Mesendoderm (in vitro differentiated cells): ENCODE measurements around the gene OLFML1.

Experiments used
- DNase-seq: peaks from one replicate; pipeline ENCODE4 v3.0.0; 2013
- H2AK5ac ChIP-seq: 2 replicates; pipeline ENCODE4 v1.6.1; 2013; ENCODE audit warnings: low read length, inconsistent platforms
- H2BK120ac ChIP-seq: 2 replicates; pipeline ENCODE4 v1.6.1; 2013; ENCODE audit warnings: low read depth, mild to moderate bottlenecking, low read length, moderate library complexity, mixed read lengths
- H2BK15ac ChIP-seq: replicated peaks from 2 replicates; pipeline ENCODE4 v1.6.1; 2013; ENCODE audit warnings: low read depth, mild to moderate bottlenecking, moderate library complexity
- H2BK5ac ChIP-seq: 2 replicates; pipeline ENCODE4 v1.6.1; 2013; ENCODE audit warnings: low read length, inconsistent platforms
- H3K18ac ChIP-seq: 2 replicates; pipeline ENCODE4 v1.6.1; 2013; ENCODE audit warnings: mild to moderate bottlenecking, low read length, mixed read lengths
- H3K23ac ChIP-seq: one replicate; pipeline ENCODE4 v1.6.1; 2013; ENCODE audit warnings: low read length
- H3K27ac ChIP-seq: 2 replicates; pipeline ENCODE4 v1.5.1; 2013; ENCODE audit warnings: low read depth, mild to moderate bottlenecking, inconsistent platforms, low read length, moderate library complexity
- H3K27me3 ChIP-seq: 2 replicates; pipeline ENCODE4 v1.6.1; 2013; ENCODE audit warnings: low read length, control low read depth, mild to moderate bottlenecking, inconsistent platforms; ENCODE audit not compliant: insufficient read depth, poor library complexity
- H3K36me3 ChIP-seq: 2 replicates; pipeline ENCODE4 v1.6.1; 2013; ENCODE audit warnings: low read length, inconsistent platforms; ENCODE audit not compliant: control insufficient read depth, insufficient read depth
- H3K4ac ChIP-seq: one replicate; pipeline ENCODE4 v1.6.1; 2013; ENCODE audit warnings: low read depth, mild to moderate bottlenecking, low read length, moderate library complexity
- H3K4me1 ChIP-seq: 2 replicates; pipeline ENCODE4 v1.6.1; 2013; ENCODE audit warnings: low read depth, low read length, inconsistent platforms; ENCODE audit not compliant: control insufficient read depth
- H3K4me2 ChIP-seq: 2 replicates; pipeline ENCODE4 v1.6.1; 2013; ENCODE audit warnings: low read length
- H3K4me3 ChIP-seq: 2 replicates; pipeline ENCODE4 v1.5.1; 2013; ENCODE audit warnings: mild to moderate bottlenecking, low read length
- H3K56ac ChIP-seq: one replicate; pipeline ENCODE4 v1.6.1; 2013; ENCODE audit warnings: low read length
- H3K79me1 ChIP-seq: 2 replicates; pipeline ENCODE4 v1.6.1; 2013; ENCODE audit warnings: low read length, inconsistent platforms
- H3K79me2 ChIP-seq: 2 replicates; pipeline ENCODE4 v1.6.1; 2013; ENCODE audit warnings: mild to moderate bottlenecking, low read length; ENCODE audit not compliant: control insufficient read depth, insufficient read depth
- H3K9ac ChIP-seq: 2 replicates; pipeline ENCODE4 v1.6.1; 2013; ENCODE audit warnings: low read length, inconsistent platforms
- H4K5ac ChIP-seq: one replicate; pipeline ENCODE4 v1.6.1; 2013; ENCODE audit warnings: low read length
- H4K8ac ChIP-seq: one replicate; pipeline ENCODE4 v1.6.1; 2013; ENCODE audit warnings: low read depth, mild to moderate bottlenecking, control low read depth, low read length, moderate library complexity
- WGBS: extraction: QIAGEN DNeasy Blood & Tissue Kit; methylation state at CpG from one replicate; pipeline ENCODE4 v1.1.7; 2013; ENCODE audit warnings: low lambda C conversion rate, missing lambda C conversion rate; ENCODE audit not compliant: insufficient coverage; ENCODE audit errors: extremely low coverage; 5-methylcytosine and 5-hydroxymethylcytosine counted together

OLFML1 gene

DNA sequence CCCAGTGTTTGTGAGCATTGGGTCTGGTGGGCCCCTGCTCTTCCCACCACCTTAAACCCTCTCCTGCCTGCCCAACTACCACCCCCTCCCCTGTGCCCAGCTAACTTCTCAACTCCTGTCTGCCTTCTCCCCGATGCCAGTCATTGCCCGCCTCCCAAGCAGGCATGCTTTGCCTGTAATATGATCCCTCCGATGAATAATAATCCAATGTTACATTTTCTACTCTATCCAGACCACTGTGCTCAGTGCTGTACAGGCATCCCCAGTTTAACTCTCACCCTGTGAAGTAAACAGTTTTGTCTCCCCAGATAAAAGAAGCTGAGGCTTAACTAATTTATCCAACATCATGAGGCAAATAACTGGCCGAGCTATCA lies 35.5 kb upstream of the OLFML1 start:
- Histone ChIP-seq H3K27me3 (no peaks in the 10 kb centered on the region), H2BK15ac (no peak overlapping the region), H3K23ac (no peak overlapping the region), H3K56ac (no peak overlapping the region), H2BK120ac (no peak overlapping the region), H3K27ac (no peak overlapping the region), H2BK5ac (no peak overlapping the region), H3K4me1 (peaks cover 2% of the 10 kb centered on the region), H4K8ac (no peak overlapping the region), H3K4me2 (no peak overlapping the region), H3K36me3 (no peaks in the 10 kb centered on the region), H3K4me3 (no peak overlapping the region), H3K9ac (no peak overlapping the region), H3K79me1 (no peaks in the 10 kb centered on the region), H4K5ac (no peak overlapping the region), H2AK5ac (peak overlapping the region; percentile 34), H3K4ac (no peak overlapping the region), H3K79me2 (no peaks in the 10 kb centered on the region), H3K18ac (no peak overlapping the region)
- no peak for DNase-seq
- WGBS: no CpG with 5 or more reads among the region's 4 CpGs

DNA sequence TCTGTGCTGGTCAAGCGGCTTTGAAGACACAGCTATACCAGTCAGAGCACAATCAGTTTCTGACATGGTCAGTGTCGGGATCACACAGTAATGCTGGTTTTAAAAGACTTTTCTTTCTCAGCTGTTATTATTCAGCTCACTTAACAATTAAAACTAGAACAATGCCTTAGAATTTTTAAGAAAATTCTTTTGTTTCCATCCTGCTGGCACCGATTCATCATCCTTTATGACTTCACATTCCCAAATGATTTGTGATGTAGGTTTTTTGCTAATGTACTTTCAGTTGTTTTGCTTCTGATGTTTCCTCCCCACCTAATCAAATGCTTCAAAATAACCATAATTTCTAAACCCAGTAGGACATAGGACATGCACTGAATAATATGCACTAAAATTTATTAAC lies 34.5 kb upstream of the OLFML1 start:
- Histone ChIP-seq H3K79me1 (no peaks in the 10 kb centered on the region), H3K27ac (no peak overlapping the region), H2BK5ac (no peak overlapping the region), H3K4ac (no peak overlapping the region), H2BK120ac (no peak overlapping the region), H2AK5ac (no peak overlapping the region), H3K23ac (no peak overlapping the region), H3K18ac (no peak overlapping the region), H3K56ac (no peak overlapping the region), H3K9ac (no peak overlapping the region), H2BK15ac (no peak overlapping the region), H3K36me3 (no peaks in the 10 kb centered on the region), H3K4me2 (no peak overlapping the region), H3K4me1 (no peaks in the 10 kb centered on the region), H3K27me3 (no peaks in the 10 kb centered on the region), H4K8ac (no peak overlapping the region), H4K5ac (no peak overlapping the region), H3K4me3 (no peak overlapping the region), H3K79me2 (no peaks in the 10 kb centered on the region)
- no CpG with 5 or more reads among the region's 3 CpGs for WGBS
- no peak for DNase-seq

DNA sequence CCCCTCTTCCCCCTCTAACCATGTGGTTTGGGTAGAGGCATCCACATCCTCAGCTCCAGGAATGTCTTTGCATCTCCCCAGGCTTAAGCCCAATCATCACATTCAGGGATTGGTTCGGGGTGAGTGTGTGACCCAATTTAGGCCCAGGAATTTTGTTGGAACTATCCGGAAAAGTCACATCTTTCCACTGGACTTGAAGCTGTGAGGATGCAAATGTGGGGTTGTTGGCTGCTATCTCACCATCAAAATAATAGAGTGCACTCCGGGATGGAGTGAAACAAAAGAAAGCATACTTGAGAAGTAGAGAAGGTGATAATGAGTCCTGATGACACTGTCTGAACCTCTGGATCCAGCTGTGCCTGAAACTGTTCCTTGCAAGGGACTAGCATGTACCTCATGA lies 33.8 kb upstream of the OLFML1 start:
- DNase-seq: peak; percentile 62
- no peak overlapping the region for H3K56ac ChIP-seq
- H3K23ac ChIP-seq: no peak overlapping the region
- H2BK5ac ChIP-seq: no peak overlapping the region
- no peak overlapping the region for H3K4me3 ChIP-seq
- H3K27ac ChIP-seq: no peak overlapping the region
- no CpG with 5 or more reads among the region's 3 CpGs for WGBS
- no peak overlapping the region for H2AK5ac ChIP-seq
- no peaks in the 10 kb centered on the region for H3K36me3 ChIP-seq
- no peaks in the 10 kb centered on the region for H3K27me3 ChIP-seq
- H3K79me1 ChIP-seq: no peaks in the 10 kb centered on the region
- H3K79me2 ChIP-seq: no peaks in the 10 kb centered on the region
- H3K18ac ChIP-seq: no peak overlapping the region
- no peak overlapping the region for H4K5ac ChIP-seq
- H3K4ac ChIP-seq: no peak overlapping the region
- no peak overlapping the region for H2BK15ac ChIP-seq
- H3K9ac ChIP-seq: no peak overlapping the region
- no peak overlapping the region for H3K4me2 ChIP-seq
- H2BK120ac ChIP-seq: no peak overlapping the region
- no peaks in the 10 kb centered on the region for H3K4me1 ChIP-seq
- H4K8ac ChIP-seq: no peak overlapping the region

DNA sequence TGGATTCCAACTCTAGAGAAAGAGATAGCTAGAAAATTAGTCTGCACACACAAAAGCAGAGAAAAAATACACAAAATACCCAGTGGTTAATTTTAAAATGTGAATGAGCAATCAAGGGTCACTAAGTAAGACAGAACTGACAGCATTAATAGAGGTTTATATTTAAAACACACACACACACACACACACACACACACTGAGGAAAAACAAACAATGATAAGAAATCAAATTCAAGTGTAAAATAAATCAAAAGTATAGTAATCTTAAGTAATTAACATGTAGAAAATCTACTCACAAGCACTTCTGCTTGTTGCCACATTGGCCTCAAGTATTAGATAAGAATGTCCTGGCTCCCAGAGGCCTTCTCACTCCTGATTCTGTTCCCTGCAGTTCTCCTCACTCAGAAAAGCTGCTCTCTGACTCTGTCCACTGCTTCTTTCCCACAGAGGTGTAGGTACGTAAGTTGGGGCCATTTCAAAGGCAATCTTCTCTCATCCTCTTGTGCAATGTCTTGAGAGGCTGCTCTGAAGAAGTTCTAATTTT lies 33.3 kb upstream of the OLFML1 start:
- Histone ChIP-seq H3K4me2 (no peak overlapping the region), H3K56ac (no peak overlapping the region), H3K4me1 (no peaks in the 10 kb centered on the region), H3K4me3 (no peak overlapping the region), H3K79me2 (no peaks in the 10 kb centered on the region), H3K18ac (no peak overlapping the region), H2AK5ac (no peak overlapping the region), H3K4ac (no peak overlapping the region), H3K27ac (no peak overlapping the region), H3K79me1 (no peaks in the 10 kb centered on the region), H3K27me3 (no peaks in the 10 kb centered on the region), H4K5ac (no peak overlapping the region), H3K9ac (no peak overlapping the region), H3K23ac (no peak overlapping the region), H2BK15ac (no peak overlapping the region), H3K36me3 (no peaks in the 10 kb centered on the region), H2BK5ac (no peak overlapping the region), H2BK120ac (no peak overlapping the region), H4K8ac (no peak overlapping the region)
- no CpG with 5 or more reads among the region's 1 CpG for WGBS
- DNase-seq: no peak

DNA sequence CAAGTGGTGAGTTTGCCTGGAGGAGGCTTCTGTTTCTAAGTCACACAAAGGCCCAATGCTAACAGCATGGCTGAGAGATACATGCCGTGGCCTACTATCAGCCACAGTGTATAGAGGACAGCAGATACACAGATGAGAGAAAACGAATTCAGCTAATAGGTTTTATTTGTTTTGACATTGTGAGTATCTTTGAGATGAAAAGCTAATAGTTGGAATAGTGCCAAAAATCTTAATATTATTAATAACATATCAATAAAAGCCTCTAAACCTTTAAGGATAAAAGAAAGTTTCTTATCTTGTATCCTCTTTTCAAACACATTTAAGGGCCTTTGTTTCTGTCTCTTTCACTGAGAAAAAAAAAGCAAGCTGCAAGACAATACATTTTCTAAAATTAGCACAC lies 30.5 kb upstream of the OLFML1 start:
- Histone ChIP-seq H4K5ac (no peak overlapping the region), H2BK120ac (no peak overlapping the region), H2BK15ac (no peak overlapping the region), H3K79me2 (no peaks in the 10 kb centered on the region), H3K36me3 (no peaks in the 10 kb centered on the region), H4K8ac (no peak overlapping the region), H3K27me3 (no peaks in the 10 kb centered on the region), H3K4me2 (no peak overlapping the region), H3K27ac (no peak overlapping the region), H2BK5ac (no peak overlapping the region), H3K18ac (no peak overlapping the region), H3K79me1 (no peaks in the 10 kb centered on the region), H2AK5ac (no peak overlapping the region), H3K4me1 (no peaks in the 10 kb centered on the region), H3K9ac (no peak overlapping the region), H3K4ac (no peak overlapping the region), H3K56ac (no peak overlapping the region), H3K4me3 (no peak overlapping the region), H3K23ac (no peak overlapping the region)
- no CpG with 5 or more reads among the region's 2 CpGs for WGBS
- DNase-seq: no peak

DNA sequence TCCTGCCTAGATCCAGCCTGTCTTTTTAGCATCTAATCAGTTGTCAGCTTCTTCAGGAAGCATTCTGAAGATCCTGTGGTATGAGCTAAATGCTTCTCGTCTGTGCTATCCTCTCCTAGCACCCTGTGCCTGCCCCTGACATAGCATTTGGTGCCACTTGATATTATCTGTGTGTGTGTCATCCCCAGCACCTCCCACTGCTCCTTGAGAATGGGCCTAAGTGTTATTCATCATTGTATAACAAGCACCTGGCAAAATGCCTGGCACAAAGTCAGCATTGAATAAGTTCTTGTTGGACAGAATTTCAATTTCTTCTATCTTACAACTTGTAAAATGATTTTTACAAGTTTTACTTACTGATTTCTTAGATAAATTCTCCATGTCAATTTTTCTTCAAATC lies 28.1 kb upstream of the OLFML1 start:
- H2BK120ac ChIP-seq: no peak overlapping the region
- no peaks in the 10 kb centered on the region for H3K36me3 ChIP-seq

More for the DNA sequence above, 28.1 kb upstream of the OLFML1 start:
- no peak overlapping the region for H2AK5ac ChIP-seq
- H3K79me2 ChIP-seq: no peaks in the 10 kb centered on the region
- H3K9ac ChIP-seq: no peak overlapping the region
- peak; percentile 44 for DNase-seq
- H3K4me3 ChIP-seq: no peak overlapping the region
- no peak overlapping the region for H4K8ac ChIP-seq
- H3K18ac ChIP-seq: no peak overlapping the region
- no peak overlapping the region for H3K56ac ChIP-seq
- no peak overlapping the region for H3K27ac ChIP-seq
- no peak overlapping the region for H4K5ac ChIP-seq
- H2BK5ac ChIP-seq: no peak overlapping the region
- no peak overlapping the region for H2BK15ac ChIP-seq
- no peaks in the 10 kb centered on the region for H3K27me3 ChIP-seq
- no peak overlapping the region for H3K4ac ChIP-seq
- no peak overlapping the region for H3K4me2 ChIP-seq
- no peaks in the 10 kb centered on the region for H3K4me1 ChIP-seq
- no peak overlapping the region for H3K23ac ChIP-seq
- H3K79me1 ChIP-seq: no peaks in the 10 kb centered on the region
- no CpG with 5 or more reads among the region's 1 CpG for WGBS
